ENCODE data around the gene RAB44. TPM values are rescaled to one million over a fixed set of nuclear protein-coding genes. Genes with fewer than 3 reads are reported as not detected.

RAB44 gene
- total RNA-seq, 1 experiment from 2014 or later, result not detected

DNA sequence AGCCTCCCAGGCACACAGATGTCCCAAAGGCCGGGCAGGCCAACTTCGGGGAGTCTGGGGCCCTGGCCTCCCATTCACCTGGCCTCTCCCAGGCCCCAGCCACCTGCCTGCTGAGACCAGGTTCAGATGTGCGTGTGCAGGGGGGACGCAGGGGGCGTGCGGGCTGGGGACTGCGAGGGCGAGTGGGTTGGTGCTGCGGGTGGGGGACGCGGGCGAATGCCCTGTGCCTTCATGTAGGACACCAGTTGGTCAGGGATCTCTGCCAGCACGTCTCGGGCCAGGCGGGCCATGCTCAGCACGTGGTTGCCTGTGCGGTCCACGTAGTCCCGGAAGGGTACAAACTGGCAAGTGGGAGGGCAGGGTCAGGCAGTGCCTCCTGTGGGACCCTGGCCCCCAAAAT lies 44.5 kb downstream of the RAB44 start:
- no peak overlapping the region for H2BK12ac ChIP-seq (ENCODE audit: insufficient read length, low read depth, low read length)
- H3K14ac ChIP-seq (ENCODE audit: insufficient read depth, low read length), result no peak overlapping the region
- no peak for DNase-seq
- Mint-ChIP-seq H3K36me3 (ENCODE audit: insufficient read depth in 1 of 3, low read depth in 3 of 3) (no peaks in the 10 kb centered on the region), H3K27ac (no peak overlapping the region), H3K4me3 (no peak overlapping the region), H3K27me3 (ENCODE audit: low read depth) (no peaks in the 10 kb centered on the region), H3K4me1 (peaks cover 6 to 7% of the 10 kb centered on the region in 2 experiments), H3K9me3 (no peaks in the 10 kb centered on the region; a peak in 1 of 5 replicates)
- H3K79me2 ChIP-seq (ENCODE audit: insufficient read depth, low read length), result no peaks in the 10 kb centered on the region
- H2BK15ac ChIP-seq (ENCODE audit: low read depth, low read length), result no peak overlapping the region
- no peaks in the 10 kb centered on the region for H3K79me1 ChIP-seq (ENCODE audit: insufficient read depth, low read depth, low read length, poor library complexity, severe bottlenecking)
- no peak overlapping the region for H4K5ac ChIP-seq (ENCODE audit: insufficient read length, low read depth, low read length)
- no peaks in the 10 kb centered on the region for H3K4me1 ChIP-seq (ENCODE audit: insufficient read depth, low read length)
- H3K9me3 ChIP-seq (ENCODE audit: control insufficient read depth, low read depth, low read length), result no peaks in the 10 kb centered on the region
- H4K20me1 ChIP-seq (ENCODE audit: control insufficient read depth, insufficient read depth, insufficient read length), result no peaks in the 10 kb centered on the region
- no peak overlapping the region for H2BK120ac ChIP-seq (ENCODE audit: low read depth, low read length, poor library complexity, severe bottlenecking)
- H2AK5ac ChIP-seq (ENCODE audit: insufficient read length, low read length), result no peak overlapping the region
- no peak overlapping the region for H4K91ac ChIP-seq (ENCODE audit: insufficient read length, low read depth, low read length)
- H2BK20ac ChIP-seq (ENCODE audit: low read depth, low read length, poor library complexity, severe bottlenecking), result no peak overlapping the region
- no peak overlapping the region for H4K8ac ChIP-seq (replicated peaks; ENCODE audit: insufficient read length, low read depth, low read length)
- H3K9ac ChIP-seq (ENCODE audit: extremely low read depth, insufficient read length, low read length), result no peak overlapping the region
- no peak overlapping the region for H3K56ac ChIP-seq (ENCODE audit: insufficient read length, low read depth, low read length)
- H3K4ac ChIP-seq (ENCODE audit: low read depth, low read length), result no peak overlapping the region
- H2BK5ac ChIP-seq (ENCODE audit: insufficient read length, low read length), result no peak overlapping the region
- H3K23ac ChIP-seq (ENCODE audit: insufficient read length, low read depth, low read length), result no peak overlapping the region
- H3K27me3 ChIP-seq (ENCODE audit: insufficient read depth, low read length), result no peaks in the 10 kb centered on the region
- TF ChIP-seq, protein P1, sequence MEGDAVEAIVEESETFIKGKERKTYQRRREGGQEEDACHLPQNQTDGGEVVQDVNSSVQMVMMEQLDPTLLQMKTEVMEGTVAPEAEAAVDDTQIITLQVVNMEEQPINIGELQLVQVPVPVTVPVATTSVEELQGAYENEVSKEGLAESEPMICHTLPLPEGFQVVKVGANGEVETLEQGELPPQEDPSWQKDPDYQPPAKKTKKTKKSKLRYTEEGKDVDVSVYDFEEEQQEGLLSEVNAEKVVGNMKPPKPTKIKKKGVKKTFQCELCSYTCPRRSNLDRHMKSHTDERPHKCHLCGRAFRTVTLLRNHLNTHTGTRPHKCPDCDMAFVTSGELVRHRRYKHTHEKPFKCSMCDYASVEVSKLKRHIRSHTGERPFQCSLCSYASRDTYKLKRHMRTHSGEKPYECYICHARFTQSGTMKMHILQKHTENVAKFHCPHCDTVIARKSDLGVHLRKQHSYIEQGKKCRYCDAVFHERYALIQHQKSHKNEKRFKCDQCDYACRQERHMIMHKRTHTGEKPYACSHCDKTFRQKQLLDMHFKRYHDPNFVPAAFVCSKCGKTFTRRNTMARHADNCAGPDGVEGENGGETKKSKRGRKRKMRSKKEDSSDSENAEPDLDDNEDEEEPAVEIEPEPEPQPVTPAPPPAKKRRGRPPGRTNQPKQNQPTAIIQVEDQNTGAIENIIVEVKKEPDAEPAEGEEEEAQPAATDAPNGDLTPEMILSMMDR (conservative IDR thresholded peaks at IDR 0.05), result no peak
- no peak overlapping the region for H3T11ph ChIP-seq (ENCODE audit: low read length)
- H3K23me2 ChIP-seq (ENCODE audit: insufficient read length, low read depth, low read length, poor library complexity, severe bottlenecking), result no peaks in the 10 kb centered on the region
- no peak overlapping the region for H3K27ac ChIP-seq (ENCODE audit: insufficient read length, low read depth, low read length)
- H2AFZ ChIP-seq (ENCODE audit: low read length), result no peak overlapping the region
- no CpG with 5 or more reads among the region's 19 CpGs for WGBS (ENCODE audit: extremely low coverage, insufficient read length, low lambda C conversion rate)
- no peak overlapping the region for H3K4me2 ChIP-seq (ENCODE audit: insufficient read depth, insufficient read length, low read length)
- H3K18ac ChIP-seq (ENCODE audit: insufficient read length, low read depth, low read length), result no peak overlapping the region
